Hepatocyte (in vitro differentiated cells): ENCODE data around the gene PAK1IP1.

Experiments
- EZH2 ChIP-seq: fragments of 200-600 bp; sonication (generic); IDR thresholded peaks from 2 replicates; pipeline ENCODE4 v1.6.1; 2016; ENCODE audit warnings: antibody characterized with exemption, mild to moderate bottlenecking, borderline replicate concordance
- EZH2phosphoT487 ChIP-seq: fragments of 200-600 bp; sonication (generic); IDR thresholded peaks from one replicate; pipeline ENCODE4 v1.6.1; 2018; ENCODE audit warnings: antibody characterized with exemption, mild to moderate bottlenecking, low read depth, moderate library complexity; ENCODE audit not compliant: unreplicated experiment, severe bottlenecking
- TF ChIP-seq, protein P1 (sequence below): fragments of 200-600 bp; sonication (generic); IDR thresholded peaks from 2 replicates; pipeline ENCODE4 v1.5.1; 2016; ENCODE audit warnings: antibody characterized with exemption, mild to moderate bottlenecking; ENCODE audit not compliant: poor library complexity

DNA sequence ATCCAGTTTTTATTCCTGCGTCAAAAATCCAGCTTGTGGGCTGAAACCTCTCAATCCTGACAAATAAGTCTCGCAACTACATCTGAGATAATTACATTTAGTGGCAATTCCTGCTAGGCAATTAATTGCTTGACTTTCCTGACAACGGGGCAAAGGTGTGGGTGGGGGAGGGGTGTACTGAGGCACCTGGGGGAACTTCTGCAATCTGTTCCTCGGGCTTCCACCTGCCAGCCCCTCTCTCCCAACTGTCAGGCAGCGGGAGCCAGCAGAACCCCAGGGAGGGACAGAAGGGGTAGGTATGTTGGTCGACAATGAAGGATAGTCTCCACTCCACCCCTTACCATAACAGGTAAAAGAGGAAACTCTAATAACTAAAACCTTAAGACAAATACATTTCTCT, 7.2 kb upstream of the PAK1IP1 start:
- TF ChIP-seq EZH2phosphoT487, result no peak
- TF ChIP-seq, protein P1, sequence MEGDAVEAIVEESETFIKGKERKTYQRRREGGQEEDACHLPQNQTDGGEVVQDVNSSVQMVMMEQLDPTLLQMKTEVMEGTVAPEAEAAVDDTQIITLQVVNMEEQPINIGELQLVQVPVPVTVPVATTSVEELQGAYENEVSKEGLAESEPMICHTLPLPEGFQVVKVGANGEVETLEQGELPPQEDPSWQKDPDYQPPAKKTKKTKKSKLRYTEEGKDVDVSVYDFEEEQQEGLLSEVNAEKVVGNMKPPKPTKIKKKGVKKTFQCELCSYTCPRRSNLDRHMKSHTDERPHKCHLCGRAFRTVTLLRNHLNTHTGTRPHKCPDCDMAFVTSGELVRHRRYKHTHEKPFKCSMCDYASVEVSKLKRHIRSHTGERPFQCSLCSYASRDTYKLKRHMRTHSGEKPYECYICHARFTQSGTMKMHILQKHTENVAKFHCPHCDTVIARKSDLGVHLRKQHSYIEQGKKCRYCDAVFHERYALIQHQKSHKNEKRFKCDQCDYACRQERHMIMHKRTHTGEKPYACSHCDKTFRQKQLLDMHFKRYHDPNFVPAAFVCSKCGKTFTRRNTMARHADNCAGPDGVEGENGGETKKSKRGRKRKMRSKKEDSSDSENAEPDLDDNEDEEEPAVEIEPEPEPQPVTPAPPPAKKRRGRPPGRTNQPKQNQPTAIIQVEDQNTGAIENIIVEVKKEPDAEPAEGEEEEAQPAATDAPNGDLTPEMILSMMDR, result no peak
- TF ChIP-seq EZH2, result no peak
